Spleen (tissue), 7 donors: ENCODE results near the gene SRPK3.

Experiments used
- POLR2A ChIP-seq, 3 donors: fragments of 450-650 bp; IDR thresholded peaks; one replicate each; pipeline ENCODE4 v1.5.1; 2017; ENCODE audit warnings: antibody characterized with exemption in 3 of 3, mild to moderate bottlenecking in 1 of 3
- TF ChIP-seq, protein P1 (sequence below), 11 experiments: fragments of 200-600 bp in 7 of 11; fragments of 450-650 bp in 4 of 11; sonication (generic) in 4 of 11; IDR thresholded peaks in 8 of 11; conservative IDR thresholded peaks in 3 of 11; 1 replicate in 7 of 11; 2 replicates in 4 of 11; pipeline versions ENCODE4 v1.4.0 to v1.8.0; 2016 to 2021; ENCODE audit warnings: antibody characterized with exemption in 11 of 11, inconsistent platforms in 4 of 11, mild to moderate bottlenecking in 1 of 11
- donor health status: DM: no; HTN: no; CAD: no; lungs with moderate emphysema.
- donor health status: DM: no; HTN: no; CAD: no.
- donor health status: DM: no; HTN: no; CAD: no.

DNA sequence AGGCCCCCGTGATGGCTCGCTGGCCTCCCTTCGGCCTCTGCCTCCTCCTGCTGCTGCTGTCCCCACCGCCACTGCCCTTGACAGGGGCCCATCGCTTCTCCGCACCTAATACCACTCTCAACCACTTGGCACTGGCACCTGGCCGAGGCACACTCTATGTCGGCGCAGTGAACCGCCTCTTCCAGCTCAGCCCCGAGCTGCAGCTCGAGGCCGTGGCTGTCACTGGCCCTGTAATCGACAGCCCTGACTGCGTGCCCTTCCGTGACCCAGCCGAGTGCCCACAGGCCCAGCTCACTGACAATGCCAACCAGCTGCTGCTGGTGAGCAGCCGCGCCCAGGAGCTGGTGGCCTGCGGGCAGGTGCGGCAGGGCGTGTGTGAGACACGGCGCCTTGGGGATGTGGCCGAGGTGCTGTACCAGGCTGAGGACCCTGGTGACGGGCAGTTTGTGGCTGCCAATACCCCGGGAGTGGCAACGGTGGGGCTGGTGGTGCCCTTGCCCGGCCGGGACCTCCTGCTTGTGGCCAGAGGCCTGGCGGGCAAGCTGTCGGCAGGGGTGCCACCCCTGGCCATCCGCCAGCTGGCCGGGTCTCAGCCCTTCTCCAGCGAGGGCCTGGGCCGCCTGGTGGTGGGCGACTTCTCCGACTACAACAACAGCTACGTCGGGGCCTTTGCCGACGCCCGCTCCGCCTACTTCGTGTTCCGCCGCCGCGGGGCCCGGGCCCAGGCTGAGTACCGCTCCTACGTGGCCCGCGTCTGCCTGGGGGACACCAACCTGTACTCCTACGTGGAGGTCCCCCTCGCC is 13.8 kb upstream of the SRPK3 start:
- TF ChIP-seq POLR2A (IDR thresholded peaks at IDR 0.05), result no peak
- TF ChIP-seq, protein P1, sequence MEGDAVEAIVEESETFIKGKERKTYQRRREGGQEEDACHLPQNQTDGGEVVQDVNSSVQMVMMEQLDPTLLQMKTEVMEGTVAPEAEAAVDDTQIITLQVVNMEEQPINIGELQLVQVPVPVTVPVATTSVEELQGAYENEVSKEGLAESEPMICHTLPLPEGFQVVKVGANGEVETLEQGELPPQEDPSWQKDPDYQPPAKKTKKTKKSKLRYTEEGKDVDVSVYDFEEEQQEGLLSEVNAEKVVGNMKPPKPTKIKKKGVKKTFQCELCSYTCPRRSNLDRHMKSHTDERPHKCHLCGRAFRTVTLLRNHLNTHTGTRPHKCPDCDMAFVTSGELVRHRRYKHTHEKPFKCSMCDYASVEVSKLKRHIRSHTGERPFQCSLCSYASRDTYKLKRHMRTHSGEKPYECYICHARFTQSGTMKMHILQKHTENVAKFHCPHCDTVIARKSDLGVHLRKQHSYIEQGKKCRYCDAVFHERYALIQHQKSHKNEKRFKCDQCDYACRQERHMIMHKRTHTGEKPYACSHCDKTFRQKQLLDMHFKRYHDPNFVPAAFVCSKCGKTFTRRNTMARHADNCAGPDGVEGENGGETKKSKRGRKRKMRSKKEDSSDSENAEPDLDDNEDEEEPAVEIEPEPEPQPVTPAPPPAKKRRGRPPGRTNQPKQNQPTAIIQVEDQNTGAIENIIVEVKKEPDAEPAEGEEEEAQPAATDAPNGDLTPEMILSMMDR (IDR thresholded peaks at IDR 0.05 in 8 of 11, conservative IDR thresholded peaks at IDR 0.05 in 3 of 11), result no peak
